Measurements from ENCODE around the gene CHI3L1.

Gene CHI3L1

DNA sequence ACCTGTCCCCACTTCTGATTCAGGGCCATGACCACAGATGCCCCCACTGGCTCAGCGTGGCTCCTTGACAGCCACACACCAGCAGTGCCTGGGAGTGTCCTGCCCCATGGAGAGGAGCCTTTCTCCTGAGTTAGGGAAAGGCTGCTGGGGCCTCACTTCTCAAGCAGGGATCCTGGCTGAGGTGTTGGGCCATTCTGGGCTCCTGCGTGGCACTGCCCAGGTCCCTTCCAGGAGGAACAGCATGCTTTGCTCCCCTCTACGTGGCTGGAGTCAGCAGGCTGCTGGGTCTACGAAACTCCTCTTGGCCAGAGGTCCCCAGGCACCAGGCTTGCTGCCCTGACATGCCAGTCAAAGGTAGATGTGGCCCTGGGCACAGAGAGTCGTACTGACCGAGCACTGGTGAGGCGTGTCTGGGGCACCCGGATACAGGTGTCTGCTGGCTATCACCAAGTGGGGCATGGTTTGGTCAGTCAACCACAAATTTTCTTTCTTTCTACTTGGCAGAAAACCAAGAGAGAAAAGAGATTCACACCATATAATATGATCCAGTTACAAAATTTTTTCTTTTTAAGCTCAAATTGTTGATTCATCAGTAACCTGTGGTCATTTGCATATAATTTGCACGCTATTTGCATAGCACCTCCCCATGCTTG is 54.8 kb downstream of the CHI3L1 start:
- DNase-seq (ENCODE audit: low read depth): no peak

DNA sequence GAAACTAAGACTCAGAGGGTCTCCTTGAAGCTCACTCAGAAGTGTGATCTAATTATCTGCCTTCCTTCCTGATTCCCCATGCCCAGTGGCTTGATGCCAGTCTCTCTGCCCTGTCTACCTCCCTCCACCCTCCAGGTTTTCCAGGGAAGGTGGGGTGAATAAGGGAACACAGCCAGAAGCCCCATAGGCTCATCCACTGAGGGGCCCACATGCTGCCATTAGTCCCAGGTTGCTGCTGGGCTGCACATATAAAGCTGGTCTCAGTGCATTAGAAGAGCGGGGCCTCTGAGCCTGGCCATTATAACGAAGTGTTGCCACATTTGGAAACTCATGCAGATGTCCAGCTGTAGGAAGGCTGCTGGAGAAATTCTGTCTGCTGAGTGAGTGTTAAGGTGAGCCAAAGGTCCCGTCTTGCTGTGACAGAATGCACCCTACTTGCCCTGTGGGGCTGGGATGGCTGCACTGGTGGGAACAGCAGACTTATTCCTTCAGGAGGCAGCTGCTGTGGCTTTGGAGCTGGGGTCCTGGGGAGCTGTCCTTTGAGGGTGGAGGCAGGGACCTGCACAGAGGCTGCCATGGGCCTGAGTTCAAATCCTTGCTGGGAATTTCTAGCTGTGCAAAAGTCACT is 56.0 kb downstream of the CHI3L1 start:
- DNase-seq (ENCODE audit: low read depth): no peak

- no peak for DNase-seq (ENCODE audit: low read depth)
Measured at GRCh38 chr1:203129501-203130231, 56.8 kb downstream of the CHI3L1 start.
